Measurements from ENCODE around the gene TENT4B. TPM values are rescaled to one million over a fixed set of nuclear protein-coding genes. Genes with fewer than 3 reads are reported as not detected.

TENT4B gene
- total RNA-seq (2022; extraction: Qiagen RNA extraction) = 9.9 to 11.8 TPM (median 11.5 TPM) in 5 replicates

DNA sequence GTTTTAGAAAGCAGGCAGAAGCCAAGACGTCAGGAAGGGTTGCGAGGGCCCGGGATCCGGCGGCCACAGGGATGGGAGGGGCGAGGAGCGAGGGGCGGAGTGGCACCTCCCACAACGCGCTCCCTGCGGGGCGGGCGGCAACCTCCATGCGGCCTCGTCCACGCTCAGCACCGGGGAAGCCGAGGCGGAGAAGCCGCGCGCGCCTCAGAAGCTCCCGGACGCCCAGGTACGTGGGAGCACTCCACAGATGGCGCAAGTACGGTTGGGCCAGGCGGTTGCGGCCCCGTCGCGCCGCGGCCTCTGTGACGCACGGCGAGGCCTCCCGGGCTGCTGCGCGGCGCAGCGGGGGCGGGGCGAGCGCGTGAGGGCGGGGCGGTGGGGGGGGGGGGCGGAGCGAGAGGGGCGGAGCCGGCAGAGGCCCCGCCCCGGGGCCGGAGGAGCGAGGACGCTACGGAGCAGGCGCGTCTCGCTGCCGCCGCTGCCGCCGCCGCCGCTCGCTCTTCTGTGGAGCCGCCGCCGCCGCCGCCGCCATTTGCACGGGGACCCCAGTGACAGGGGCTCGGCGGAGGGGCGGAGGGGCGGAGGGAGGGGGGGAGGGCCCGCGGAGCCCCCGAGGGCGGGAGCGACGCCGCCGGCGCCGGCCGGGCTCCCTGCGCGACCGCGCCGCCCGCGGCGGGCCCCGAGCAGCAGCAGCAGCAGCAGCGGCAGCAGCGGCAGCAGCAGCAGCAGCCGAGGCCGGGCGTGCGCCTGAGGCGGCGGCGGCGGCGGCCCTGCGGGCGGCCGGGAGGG is at the start of gene TENT4B:
TENT4B (plus strand) TSS at position 500 of the 789 bp plus-strand sequence. CDS start 316 bp downstream, outside the sequence.

DNA sequence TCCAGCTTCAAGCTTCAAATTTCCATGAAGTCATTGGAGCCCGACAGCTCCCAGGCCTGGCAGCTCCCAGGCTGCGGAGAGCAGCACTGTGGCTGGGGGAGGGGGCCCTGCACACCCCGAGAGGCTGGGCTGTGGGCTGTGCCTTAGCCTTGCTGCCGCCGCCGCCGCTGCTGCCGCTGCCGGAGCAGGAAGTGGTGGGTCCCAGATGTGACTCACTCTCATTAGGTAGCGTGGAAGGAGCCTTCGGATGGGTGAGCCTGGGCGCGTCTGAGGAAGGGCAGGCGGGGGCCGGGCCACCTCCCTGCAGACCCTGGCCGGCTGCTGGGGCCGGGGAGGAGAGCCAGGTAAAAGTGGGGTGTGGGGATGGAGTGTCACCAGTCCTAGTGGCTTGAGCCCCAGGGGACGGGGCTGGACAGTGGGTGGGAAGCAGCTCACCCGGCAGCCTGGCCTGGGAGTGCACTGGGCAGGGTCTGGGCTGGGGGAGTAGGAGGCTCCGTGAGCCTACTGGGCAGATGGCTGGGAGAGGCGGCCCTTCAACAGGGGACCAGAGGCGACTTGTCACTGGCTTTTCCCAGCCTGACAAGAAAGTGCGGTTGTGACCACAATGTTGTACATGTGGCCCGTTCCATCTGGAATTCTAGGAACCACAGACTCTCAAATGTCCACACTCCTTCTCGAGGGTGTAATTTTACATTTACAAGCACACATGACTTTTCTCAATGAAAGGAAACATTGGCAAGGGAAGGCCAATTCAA is 113.4 kb downstream of the TENT4B start, which contains the start of gene ADCY7:
ADCY7 (plus strand) TSS at position 215 of the 755 bp plus-strand sequence. CDS start 21,629 bp downstream, outside the sequence.

Other genes starting within 250 kb of the TENT4B start
- 17.7 to 20.1 TPM (median 18.5 TPM) in 5 replicates for gene CNEP1R1, start 128.1 kb upstream of the TENT4B start, total RNA-seq (2022; extraction: Qiagen RNA extraction)
- gene HEATR3, start 87.3 kb upstream of the TENT4B start, total RNA-seq (2022; extraction: Qiagen RNA extraction) = 13.5 to 15.9 TPM (median 13.9 TPM) in 5 replicates
- 10.4 to 22.1 TPM (median 18.0 TPM) in 5 replicates for gene ADCY7, start 113.2 kb downstream of the TENT4B start, total RNA-seq (2022; extraction: Qiagen RNA extraction)
- 51.1 to 70.3 TPM (median 59.3 TPM) in 5 replicates for gene BRD7, start 215.7 kb downstream of the TENT4B start, total RNA-seq (2022; extraction: Qiagen RNA extraction)